Left lung (tissue), 10 donors: Measurements from ENCODE around the gene PITPNM3. TPM values are rescaled to one million over a fixed set of nuclear protein-coding genes. Genes with fewer than 3 reads are reported as not detected.

Source experiments
- ATAC-seq: fragments of 200-7000 bp; cut with Tn5 transposase; one replicate; pipeline ENCODE4 v1.9.1; 2020; ENCODE audit warnings: moderate library complexity
- DNase-seq, 4 donors: peaks; one replicate each; pipeline ENCODE4 v3.0.0-alpha.2; 2013 to 2020
- H3K27ac ChIP-seq, 2 donors: fragments of 200-600 bp; sonication (generic) in 1 of 2; one replicate each; pipeline versions ENCODE4 v1.5.0 to v1.8.0; 2020 to 2021
- H3K27me3 ChIP-seq, 2 donors: fragments of 200-600 bp; sonication (generic) in 1 of 2; one replicate each; pipeline versions ENCODE4 v1.5.0 to v1.8.0; 2020 to 2021
- H3K36me3 ChIP-seq, 2 donors: fragments of 200-600 bp; sonication (generic) in 1 of 2; one replicate each; pipeline versions ENCODE4 v1.5.0 to v1.8.0; 2020 to 2021
- H3K4me1 ChIP-seq, 2 donors: fragments of 200-600 bp; one replicate each; pipeline ENCODE4 v1.8.0; 2021
- H3K4me3 ChIP-seq, 2 donors: fragments of 200-600 bp; sonication (generic) in 1 of 2; one replicate each; pipeline versions ENCODE4 v1.5.0 to v1.8.0; 2020 to 2021; ENCODE audit warnings: mild to moderate bottlenecking in 1 of 2
- H3K9me3 ChIP-seq, 2 donors: fragments of 200-600 bp; sonication (generic) in 1 of 2; one replicate each; pipeline versions ENCODE4 v1.5.0 to v1.8.0; 2020 to 2021
- intact Hi-C, 2 donors: fragments of 100-400 bp; cut with DNase I; formaldehyde crosslinking; loops; one replicate each; pipeline versions ENCODE4 v1.11.2 to v1.14.2; 2022
- polyA plus RNA-seq, 6 donors: library from polyadenylated mRNA; unstranded; fragments of 120-200 nt; gene quantifications; one replicate each; pipeline ENCODE4 v1.2.1, GENCODE V29; 2013; ENCODE audit not compliant: insufficient read length in 6 of 6
- total RNA-seq, 2 donors: library from RNA; stranded (reverse); fragmentation: NEBNext Ultra II Directional; extraction: Animal tissue kit (Norgen Biotek cat#: 25700); gene quantifications; one replicate each; pipeline ENCODE4 v1.2.1, GENCODE V29; 2021
- TF ChIP-seq, protein P1 (sequence below), 2 donors: fragments of 200-600 bp; sonication (generic) in 1 of 2; IDR thresholded peaks; one replicate each; pipeline versions ENCODE4 v1.5.0 to v1.8.0; 2021; ENCODE audit warnings: antibody characterized with exemption in 2 of 2
- donor health status: DM: no; HTN: yes; CAD: no.
- donor health status: DM: no; HTN: no; CAD: no.

The PITPNM3 gene
- total and polyA plus RNA-seq, 8 donors = 3.6 to 13.8 (median 5.8) TPM

DNA sequence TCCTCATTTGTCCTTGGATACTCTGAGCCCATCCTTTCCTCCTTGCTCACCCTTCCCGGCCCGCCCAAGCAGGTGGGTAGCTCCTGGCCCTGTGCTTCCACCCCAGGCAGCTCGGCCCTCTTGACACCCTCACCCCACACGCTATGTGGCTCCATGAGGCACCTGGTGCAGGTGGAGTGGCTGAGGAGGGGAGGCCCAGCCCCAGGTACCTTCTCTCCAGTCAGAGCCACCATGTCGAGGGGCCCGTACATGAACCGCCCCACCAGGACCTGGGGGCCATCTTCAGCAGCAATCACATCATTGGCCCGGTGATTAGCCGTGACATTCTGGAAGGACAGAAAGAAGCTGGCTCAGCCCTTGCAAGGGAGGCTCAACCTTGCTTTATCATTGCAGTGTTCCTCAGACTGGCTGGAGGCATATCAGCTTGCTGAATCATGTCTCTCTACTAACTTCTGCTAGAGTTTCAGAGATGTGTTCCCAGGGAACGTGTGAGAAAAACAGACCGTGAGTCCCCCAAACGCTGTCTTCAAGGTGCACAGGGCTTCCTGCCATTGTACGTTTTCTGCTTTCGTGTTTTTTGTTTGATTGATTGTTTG, 91.8 kb downstream of the PITPNM3 start:
- DNase-seq = peak in 1 of 4 donors; percentile 55
- TF ChIP-seq, protein P1, sequence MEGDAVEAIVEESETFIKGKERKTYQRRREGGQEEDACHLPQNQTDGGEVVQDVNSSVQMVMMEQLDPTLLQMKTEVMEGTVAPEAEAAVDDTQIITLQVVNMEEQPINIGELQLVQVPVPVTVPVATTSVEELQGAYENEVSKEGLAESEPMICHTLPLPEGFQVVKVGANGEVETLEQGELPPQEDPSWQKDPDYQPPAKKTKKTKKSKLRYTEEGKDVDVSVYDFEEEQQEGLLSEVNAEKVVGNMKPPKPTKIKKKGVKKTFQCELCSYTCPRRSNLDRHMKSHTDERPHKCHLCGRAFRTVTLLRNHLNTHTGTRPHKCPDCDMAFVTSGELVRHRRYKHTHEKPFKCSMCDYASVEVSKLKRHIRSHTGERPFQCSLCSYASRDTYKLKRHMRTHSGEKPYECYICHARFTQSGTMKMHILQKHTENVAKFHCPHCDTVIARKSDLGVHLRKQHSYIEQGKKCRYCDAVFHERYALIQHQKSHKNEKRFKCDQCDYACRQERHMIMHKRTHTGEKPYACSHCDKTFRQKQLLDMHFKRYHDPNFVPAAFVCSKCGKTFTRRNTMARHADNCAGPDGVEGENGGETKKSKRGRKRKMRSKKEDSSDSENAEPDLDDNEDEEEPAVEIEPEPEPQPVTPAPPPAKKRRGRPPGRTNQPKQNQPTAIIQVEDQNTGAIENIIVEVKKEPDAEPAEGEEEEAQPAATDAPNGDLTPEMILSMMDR (IDR thresholded peaks at IDR 0.05) = no peak
- ATAC-seq = no peak
- Histone ChIP-seq H3K27ac (no peak overlapping the region), H3K9me3 (no peaks in the 10 kb centered on the region), H3K4me3 (no peak overlapping the region), H3K27me3 (no peaks in the 10 kb centered on the region), H3K36me3 (no peaks in the 10 kb centered on the region), H3K4me1 (no peaks in the 10 kb centered on the region)
- intact Hi-C loops = no loop called here

DNA sequence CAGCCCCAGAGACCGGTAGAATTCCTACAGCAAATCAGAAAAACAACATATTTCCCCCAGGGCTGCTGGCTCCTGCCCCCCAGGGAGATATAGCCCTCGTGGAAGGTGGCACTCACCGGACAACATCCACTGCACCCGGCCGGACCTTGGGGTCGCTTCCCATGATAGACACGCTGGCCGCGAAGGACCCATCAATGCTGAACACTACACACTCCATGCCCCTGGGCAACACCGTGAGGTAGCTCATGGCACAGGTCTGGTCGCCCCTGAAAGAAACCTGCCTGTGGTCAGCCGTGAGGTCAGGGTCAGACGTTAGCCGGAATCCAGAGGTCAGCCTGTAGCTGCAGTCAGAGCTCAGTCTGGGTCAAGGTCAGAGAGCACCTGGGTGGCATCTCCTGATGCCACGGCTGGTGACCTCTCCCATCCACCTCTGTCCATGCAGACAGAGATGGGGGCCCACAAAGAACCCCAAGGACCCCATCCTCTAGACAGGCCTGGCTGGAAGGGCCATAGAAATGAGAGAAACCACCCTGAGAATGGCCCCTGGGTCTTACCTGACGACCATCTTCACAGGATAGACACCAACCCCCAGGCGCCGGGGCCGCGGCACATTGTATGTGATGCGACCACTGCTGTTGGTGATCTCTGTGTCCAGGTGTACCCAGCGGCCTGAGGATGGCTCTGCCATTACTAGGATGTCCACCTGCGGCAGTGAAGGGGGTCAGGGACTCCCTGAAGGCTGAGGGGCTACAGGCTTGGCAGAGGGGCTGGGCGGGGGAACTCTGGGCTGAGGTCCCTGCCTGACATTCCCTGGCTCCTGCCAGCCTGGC, 92.5 kb downstream of the PITPNM3 start:
- DNase-seq (peak in 1 of 4 donors; percentile 58), ATAC-seq (no peak)
- no peak overlapping the region for H3K27ac ChIP-seq
- intact Hi-C loops = no loop called here
- no peaks in the 10 kb centered on the region for H3K9me3 ChIP-seq
- H3K36me3 ChIP-seq = no peaks in the 10 kb centered on the region
- no peaks in the 10 kb centered on the region for H3K27me3 ChIP-seq
- H3K4me3 ChIP-seq = no peak overlapping the region
- no peaks in the 10 kb centered on the region for H3K4me1 ChIP-seq
- TF ChIP-seq, protein P1 (IDR thresholded peaks at IDR 0.05) = no peak

DNA sequence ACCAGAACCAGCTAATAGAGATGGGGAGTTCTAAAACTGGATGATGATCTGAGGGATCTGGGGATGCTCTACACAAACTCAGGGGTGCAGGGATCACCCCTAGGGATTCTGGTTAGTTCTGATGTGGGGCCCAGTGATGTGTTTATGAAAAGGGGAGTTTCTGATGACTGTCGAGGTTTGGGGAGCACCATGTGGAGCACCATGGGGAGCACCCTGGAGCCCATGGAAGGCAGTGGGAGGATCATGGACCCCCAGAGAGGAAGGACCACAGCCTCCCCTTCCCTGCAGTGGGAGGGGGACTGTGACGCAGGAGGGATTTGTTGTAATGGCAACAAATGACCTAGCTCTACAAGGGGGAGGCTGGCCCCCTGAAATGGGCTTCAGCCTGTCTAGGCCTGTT, 93.7 kb downstream of the PITPNM3 start:
- TF ChIP-seq, protein P1 (IDR thresholded peaks at IDR 0.05) = no peak
- no peak overlapping the region for H3K27ac ChIP-seq
- no peak overlapping the region for H3K4me3 ChIP-seq
- no peaks in the 10 kb centered on the region for H3K4me1 ChIP-seq
- H3K36me3 ChIP-seq = no peaks in the 10 kb centered on the region
- ATAC-seq (no peak), DNase-seq (peak in 1 of 4 donors; percentile 31)
- no peaks in the 10 kb centered on the region for H3K9me3 ChIP-seq
- intact Hi-C loops = no loop called here
- H3K27me3 ChIP-seq = no peaks in the 10 kb centered on the region

DNA sequence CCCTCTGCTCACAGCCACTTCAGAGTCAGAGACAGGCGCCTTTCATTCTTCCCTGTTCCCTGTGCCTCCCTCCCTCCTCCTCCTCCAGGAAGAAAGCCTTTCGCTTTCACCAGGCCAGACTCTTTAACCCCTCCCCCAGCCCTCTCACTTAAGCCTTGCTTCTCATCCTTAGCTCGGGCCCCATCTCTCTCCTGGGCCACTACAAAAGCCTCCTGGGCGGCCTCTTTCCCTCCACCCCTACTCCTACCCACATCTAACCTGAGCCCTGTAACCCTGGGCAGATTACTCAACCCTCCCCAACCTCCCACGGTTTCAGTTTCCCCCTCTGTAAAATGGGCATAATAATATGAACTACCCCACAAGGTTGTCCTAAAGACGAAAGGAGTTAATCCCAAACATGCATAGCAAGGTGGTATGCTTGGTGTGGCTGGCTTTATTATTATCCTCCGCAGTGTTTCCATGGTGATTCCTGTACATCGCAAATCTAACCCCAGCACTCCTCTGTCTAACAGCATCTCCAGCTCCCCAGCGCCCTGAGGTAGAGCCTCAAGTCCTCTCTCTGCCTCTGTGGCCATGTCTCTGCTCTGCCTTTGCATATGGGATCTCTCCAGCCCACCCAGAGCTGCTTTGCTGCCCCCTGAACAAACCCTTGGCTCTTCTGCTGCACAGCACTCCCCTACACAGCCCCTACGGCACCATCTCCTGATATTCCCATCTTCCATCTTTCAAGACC, 94.4 kb downstream of the PITPNM3 start:
- intact Hi-C loops = no loop called here
- H3K9me3 ChIP-seq = no peaks in the 10 kb centered on the region
- TF ChIP-seq, protein P1 (IDR thresholded peaks at IDR 0.05) = no peak
- peak in 1 of 4 donors; percentile 2 for DNase-seq
- no peaks in the 10 kb centered on the region for H3K36me3 ChIP-seq
- H3K4me3 ChIP-seq = no peak overlapping the region
- H3K27ac ChIP-seq = no peak overlapping the region
- no peaks in the 10 kb centered on the region for H3K4me1 ChIP-seq
- H3K27me3 ChIP-seq = no peaks in the 10 kb centered on the region
- ATAC-seq = no peak

DNA sequence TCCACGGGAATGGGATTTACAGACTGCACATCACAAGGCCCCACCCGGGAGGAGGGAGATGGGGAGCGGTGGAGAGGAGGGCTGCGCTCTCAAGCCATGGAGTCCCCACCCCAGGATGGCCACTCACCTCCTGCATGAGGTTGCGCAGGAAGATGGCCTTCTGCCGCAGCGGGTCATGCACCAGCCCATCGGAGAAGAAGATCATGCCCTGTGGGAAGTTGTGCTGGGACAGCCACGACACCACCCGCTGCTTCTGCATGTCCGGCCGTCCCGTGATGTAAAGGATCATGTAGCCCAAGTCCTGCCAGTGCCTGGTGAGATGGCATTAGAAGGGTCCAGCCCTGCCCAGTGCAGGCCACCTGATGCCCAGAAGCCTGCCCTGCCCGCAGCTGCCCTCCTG, 95.1 kb downstream of the PITPNM3 start:
- H3K36me3 ChIP-seq = no peaks in the 10 kb centered on the region
- no peak overlapping the region for H3K4me3 ChIP-seq
- H3K27ac ChIP-seq = no peak overlapping the region
- ATAC-seq (no peak), DNase-seq (peak in 1 of 4 donors; percentile 50)
- intact Hi-C loops = no loop called here
- TF ChIP-seq, protein P1 (IDR thresholded peaks at IDR 0.05) = no peak
- no peaks in the 10 kb centered on the region for H3K9me3 ChIP-seq
- H3K4me1 ChIP-seq = no peaks in the 10 kb centered on the region
- H3K27me3 ChIP-seq = peaks cover 0 to 3% of the 10 kb centered on the region in 2 donors
